Testis (tissue), 3 donors: ENCODE results near the gene COASY. TPM values are rescaled to one million over a fixed set of nuclear protein-coding genes. Genes with fewer than 3 reads are reported as not detected.
"Not testable (repeated sequence)": the region's sequence is repeated elsewhere in the genome, so short reads cannot be mapped to it uniquely, and the experiment has no call there.

Experiments used
- DNase-seq: peaks from one replicate; pipeline ENCODE4 v3.0.0-alpha.2; 2019
- H3K27ac ChIP-seq, 2 donors: fragments of 200-600 bp; sonication (generic); one replicate each; pipeline ENCODE4 v1.5.1; 2019
- H3K27me3 ChIP-seq: fragments of 200-600 bp; sonication (generic); one replicate; pipeline ENCODE4 v1.5.1; 2019
- H3K36me3 ChIP-seq: fragments of 200-600 bp; sonication (generic); one replicate; pipeline ENCODE4 v1.5.1; 2017; ENCODE audit warnings: low read depth; ENCODE audit errors: missing control alignments
- H3K4me1 ChIP-seq: fragments of 200-600 bp; sonication (generic); one replicate; pipeline ENCODE4 v1.5.1; 2019
- H3K4me3 ChIP-seq, 2 donors: fragments of 200-600 bp; sonication (generic); one replicate each; pipeline ENCODE4 v1.5.1; 2017 to 2019
- H3K9me3 ChIP-seq: fragments of 200-600 bp; sonication (generic); one replicate; pipeline ENCODE4 v1.5.1; 2017
- CTCF ChIP-seq, 3 experiments: fragments of 450-650 bp in 2 of 3; fragments of 200-600 bp in 1 of 3; sonication (generic) in 1 of 3; IDR thresholded peaks; one replicate each; pipeline ENCODE4 v1.5.1; 2016 to 2019; ENCODE audit warnings: antibody characterized with exemption in 3 of 3, mild to moderate bottlenecking in 2 of 3, moderate library complexity in 1 of 3
- POLR2A ChIP-seq: fragments of 450-650 bp; IDR thresholded peaks from one replicate; pipeline ENCODE4 v1.6.1; 2017; ENCODE audit warnings: antibody characterized with exemption, mild to moderate bottlenecking, moderate library complexity
- WGBS, 2 donors: methylation state at CpG; one replicate each; pipeline ENCODE4 v1.1.5; 2018; 5-methylcytosine and 5-hydroxymethylcytosine counted together
- intact Hi-C: fragments of 100-400 bp; cut with DNase I; formaldehyde crosslinking; loops from one replicate; pipeline ENCODE4 v1.15.1; 2023; ENCODE audit warnings: low total_unique reads
- polyA plus RNA-seq: library from polyadenylated mRNA; stranded (reverse); fragments of 350-450 nt; fragmentation: Illumina TruSeq; extraction: RNeasy Lipid Tissue Mini Kit (QIAGEN cat#74804); gene quantifications from one replicate; pipeline ENCODE4 v1.2.3, GENCODE V29; 2014; ENCODE audit warnings: low read depth, low replicate concordance; ENCODE audit not compliant: insufficient read depth
- total RNA-seq, 2 donors: library from RNA; depleted of rRNA; stranded (reverse); fragments of >200 nt; gene quantifications; one replicate each; pipeline ENCODE4 v1.2.3, GENCODE V29; 2016

Gene COASY
- total and polyA plus RNA-seq, 3 donors from 2014 or later, result 52.8 to 103 (median 68.5) TPM

DNA sequence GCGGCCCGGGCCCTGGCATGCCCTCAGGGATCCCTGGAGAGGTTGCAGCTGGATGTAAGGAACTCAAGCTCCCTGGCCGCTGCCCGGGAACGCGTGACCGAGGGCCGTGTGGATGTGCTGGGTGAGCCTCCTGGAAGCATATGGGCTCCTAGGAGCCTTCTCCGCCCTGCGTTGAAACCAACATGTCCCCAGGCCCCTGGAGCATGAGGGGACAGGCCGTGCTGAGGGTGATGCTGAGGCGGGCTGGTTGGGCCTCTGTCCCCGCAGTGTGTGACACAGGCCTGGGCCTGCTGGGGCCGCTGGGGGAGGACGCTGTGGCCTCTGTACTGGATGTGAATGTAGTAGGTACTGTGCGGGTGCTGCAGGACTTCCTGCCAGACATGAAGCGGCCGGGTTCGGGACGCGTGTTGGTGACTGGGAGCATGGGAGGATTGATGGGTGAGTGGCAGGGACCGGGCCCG lies 14.9 kb upstream of the COASY start:
- peaks cover 5% of the 10 kb centered on the region for H3K4me1 ChIP-seq
- no peaks in the 10 kb centered on the region for H3K36me3 ChIP-seq
- no peak for TF ChIP-seq CTCF (IDR thresholded peaks at IDR 0.05)
- no peak for TF ChIP-seq POLR2A
- no peak for DNase-seq
- no peaks in the 10 kb centered on the region for H3K9me3 ChIP-seq
- no peak overlapping the region for H3K27ac ChIP-seq
- 71 to 73% methylated on average over 16 to 23 of the region's 23 CpGs for WGBS, 2 donors
- no peak overlapping the region for H3K4me3 ChIP-seq
- H3K27me3 ChIP-seq, result no peaks in the 10 kb centered on the region
- intact Hi-C loops, result no loop called here

GRCh38 chr17:42547698-42548069 lies 14.3 kb upstream of the COASY start:
- Histone ChIP-seq H3K27ac (no peak overlapping the region), H3K4me3 (peak overlapping the region in 1 of 2 donors; percentile 58), H3K36me3 (no peaks in the 10 kb centered on the region), H3K27me3 (no peaks in the 10 kb centered on the region), H3K9me3 (no peaks in the 10 kb centered on the region), H3K4me1 (peaks cover 6% of the 10 kb centered on the region)
- 71 to 84% methylated on average over 4 to 14 of the region's 14 CpGs for WGBS, 2 donors
- no peak for DNase-seq
- intact Hi-C loops, result no loop called here
- no peak for TF ChIP-seq CTCF (IDR thresholded peaks at IDR 0.05)

DNA sequence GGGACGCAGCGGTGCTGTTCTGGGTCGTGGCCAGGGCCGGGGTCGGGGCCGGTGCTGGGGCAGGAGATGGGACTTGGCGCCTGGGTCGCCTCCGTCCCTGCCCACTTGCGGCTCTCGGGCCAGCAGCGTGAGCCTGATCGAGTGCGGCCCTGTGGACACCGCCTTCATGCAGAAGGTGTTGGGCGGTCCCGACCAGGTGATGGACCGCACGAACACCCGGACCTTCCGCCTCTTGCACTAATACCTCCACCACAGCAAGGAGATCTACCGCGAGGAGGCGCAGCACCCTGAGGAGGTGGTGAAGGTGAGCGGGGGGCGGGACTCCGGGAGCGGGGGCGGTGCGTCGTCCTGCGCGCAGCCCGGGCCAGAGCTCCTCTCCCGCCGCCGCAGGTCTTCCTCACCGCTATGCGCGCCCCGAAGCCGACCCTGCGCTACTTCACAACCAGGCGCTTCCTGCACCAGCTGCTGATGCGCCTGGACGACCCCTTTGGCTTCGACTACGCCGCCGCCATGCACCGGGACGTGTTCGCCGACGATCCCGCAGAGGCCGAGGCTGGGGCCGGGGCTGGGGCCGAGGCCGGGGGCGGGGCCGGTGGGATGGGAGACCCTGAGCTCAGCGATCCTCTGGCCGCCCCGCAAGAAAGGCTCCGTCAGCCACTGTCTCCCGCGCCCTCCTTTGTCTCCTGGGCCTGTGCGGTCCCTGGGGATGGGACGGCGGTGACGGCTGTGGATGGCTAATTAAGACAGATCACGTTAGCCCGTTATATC lies 13.7 kb upstream of the COASY start:
- no peak for DNase-seq
- intact Hi-C loops, result no loop called here
- H3K27me3 ChIP-seq, result no peaks in the 10 kb centered on the region
- H3K27ac ChIP-seq, result no peak overlapping the region
- H3K4me1 ChIP-seq, result peaks cover 12% of the 10 kb centered on the region
- H3K9me3 ChIP-seq, result no peaks in the 10 kb centered on the region
- TF ChIP-seq POLR2A (no peak), CTCF (IDR thresholded peaks at IDR 0.05) (no peak)
- peak overlapping the region; percentile 18 to 58 for H3K4me3 ChIP-seq
- WGBS, 2 donors, result 51% methylated on average over 26 to 64 of the region's 74 CpGs
- H3K36me3 ChIP-seq, result no peaks in the 10 kb centered on the region

- Histone ChIP-seq H3K4me3 (no peak overlapping the region), H3K36me3 (no peaks in the 10 kb centered on the region), H3K4me1 (peaks cover 17% of the 10 kb centered on the region), H3K27me3 (no peaks in the 10 kb centered on the region), H3K9me3 (no peaks in the 10 kb centered on the region), H3K27ac (no peak overlapping the region)
- intact Hi-C loops, result no loop called here
- DNase-seq, result no peak
- no peak for TF ChIP-seq POLR2A
- TF ChIP-seq CTCF (IDR thresholded peaks at IDR 0.05), result no peak
- 80% methylated on average over 13 to 14 of the region's 14 CpGs for WGBS, 2 donors
These were observed 12.8 kb upstream of the COASY start for GRCh38 chr17:42548993-42549755.

GRCh38 chr17:42552736-42553135 lies 9.2 kb upstream of the COASY start, which contains the start of gene HSD17B1:
Gene HSD17B1 (plus strand): TSS chr17:42552923. CDS start chr17:42552934, 11 bp downstream.
- H3K36me3 ChIP-seq, DNase-seq, intact Hi-C loops, H3K27me3 ChIP-seq, H3K9me3 ChIP-seq: not testable (repeated sequence)
- H3K4me3 ChIP-seq, result peak within 1 kb of the TSS in 1 of 2 donors; percentile 83
- WGBS, 2 donors, result 63 to 64% methylated on average over 10 to 15 of the region's 15 CpGs
- peak within 1 kb of the TSS; percentile 8 to 86 for H3K27ac ChIP-seq
- H3K4me1 ChIP-seq, result peaks cover 18% of the 10 kb centered on the region
